HFF-Myc (cell line): Measurements from ENCODE around the gene SRP72.
"Not testable (repeated sequence)": the region's sequence is repeated elsewhere in the genome, so short reads cannot be mapped to it uniquely, and the experiment has no call there.

ENCODE experiments used
- DNase-seq: peaks from one replicate; pipeline ENCODE4 v3.0.0-alpha.2; 2011; ENCODE audit warnings: low read depth; ENCODE audit errors: extremely low read depth
- H3K4me3 ChIP-seq: replicated peaks from 2 replicates; pipeline ENCODE4 v1.5.1; 2011; ENCODE audit warnings: low read depth, mild to moderate bottlenecking, control low read depth, low read length
- TF ChIP-seq, protein P1 (sequence below): IDR thresholded peaks from 2 replicates; pipeline ENCODE4 v1.5.1; 2012; ENCODE audit warnings: mild to moderate bottlenecking, low read depth, low read length, control low read depth; ENCODE audit errors: missing control alignments

The SRP72 gene

DNA sequence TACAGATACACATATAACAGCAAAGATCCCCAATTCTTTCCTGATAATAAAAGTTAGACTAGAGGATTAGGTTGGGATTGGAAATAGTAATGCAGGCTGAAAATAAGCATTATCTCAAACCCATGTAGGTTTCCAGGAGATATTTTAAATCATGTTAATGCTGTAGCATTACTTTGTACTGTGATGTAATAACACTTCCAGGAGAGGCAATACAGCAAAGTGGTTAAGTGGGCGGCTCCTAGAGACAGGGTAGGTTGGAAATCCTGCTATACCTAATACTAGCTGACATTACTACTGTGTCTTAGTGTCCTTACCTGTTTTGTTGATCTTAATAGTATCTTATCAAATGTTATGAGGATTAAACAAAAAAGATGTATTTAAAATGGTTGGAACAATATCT, 21.7 kb upstream of the SRP72 start:
- DNase-seq: no peak
- TF ChIP-seq, protein P1, sequence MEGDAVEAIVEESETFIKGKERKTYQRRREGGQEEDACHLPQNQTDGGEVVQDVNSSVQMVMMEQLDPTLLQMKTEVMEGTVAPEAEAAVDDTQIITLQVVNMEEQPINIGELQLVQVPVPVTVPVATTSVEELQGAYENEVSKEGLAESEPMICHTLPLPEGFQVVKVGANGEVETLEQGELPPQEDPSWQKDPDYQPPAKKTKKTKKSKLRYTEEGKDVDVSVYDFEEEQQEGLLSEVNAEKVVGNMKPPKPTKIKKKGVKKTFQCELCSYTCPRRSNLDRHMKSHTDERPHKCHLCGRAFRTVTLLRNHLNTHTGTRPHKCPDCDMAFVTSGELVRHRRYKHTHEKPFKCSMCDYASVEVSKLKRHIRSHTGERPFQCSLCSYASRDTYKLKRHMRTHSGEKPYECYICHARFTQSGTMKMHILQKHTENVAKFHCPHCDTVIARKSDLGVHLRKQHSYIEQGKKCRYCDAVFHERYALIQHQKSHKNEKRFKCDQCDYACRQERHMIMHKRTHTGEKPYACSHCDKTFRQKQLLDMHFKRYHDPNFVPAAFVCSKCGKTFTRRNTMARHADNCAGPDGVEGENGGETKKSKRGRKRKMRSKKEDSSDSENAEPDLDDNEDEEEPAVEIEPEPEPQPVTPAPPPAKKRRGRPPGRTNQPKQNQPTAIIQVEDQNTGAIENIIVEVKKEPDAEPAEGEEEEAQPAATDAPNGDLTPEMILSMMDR: no peak
- H3K4me3 ChIP-seq: no peak overlapping the region

DNA sequence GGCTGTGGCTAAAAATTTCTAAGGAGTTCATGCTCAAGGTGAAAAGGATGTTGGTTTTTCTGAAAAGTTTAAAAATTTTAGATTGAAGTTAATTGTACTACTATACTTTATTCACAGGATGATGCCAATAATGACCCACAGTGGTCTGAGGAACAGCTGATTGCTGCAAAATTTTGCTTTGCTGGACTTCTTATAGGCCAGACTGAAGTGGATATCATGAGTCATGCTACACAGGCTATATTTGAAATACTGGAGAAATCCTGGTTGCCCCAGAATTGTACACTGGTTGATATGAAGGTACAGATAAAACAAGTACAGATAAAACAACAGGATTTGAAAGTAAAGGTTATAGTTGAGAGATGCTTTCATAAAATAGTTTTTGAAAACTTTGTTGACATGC, 19.1 kb upstream of the SRP72 start:
- H3K4me3 ChIP-seq: no peak overlapping the region
- DNase-seq: no peak
- TF ChIP-seq, protein P1: no peak

DNA sequence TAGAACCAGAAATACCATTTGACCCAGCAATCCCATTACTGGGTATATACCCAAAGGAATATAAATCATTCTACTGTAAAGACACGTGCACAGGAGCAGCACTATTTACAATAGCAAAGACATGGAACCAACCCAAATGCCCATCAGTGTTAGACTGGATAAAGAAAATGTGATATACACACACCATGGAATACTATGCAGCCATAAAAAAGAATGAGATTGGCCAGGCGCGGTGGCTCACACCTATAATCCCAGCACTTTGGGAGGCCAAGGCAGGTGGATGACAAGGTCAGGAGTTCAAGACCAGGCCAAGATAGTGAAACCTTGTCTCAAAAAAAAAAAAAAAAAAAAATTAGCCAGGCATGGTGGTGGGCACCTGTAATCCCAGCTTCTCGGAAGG, 17.9 kb upstream of the SRP72 start:
- not testable (repeated sequence) for H3K4me3 ChIP-seq, DNase-seq

DNA sequence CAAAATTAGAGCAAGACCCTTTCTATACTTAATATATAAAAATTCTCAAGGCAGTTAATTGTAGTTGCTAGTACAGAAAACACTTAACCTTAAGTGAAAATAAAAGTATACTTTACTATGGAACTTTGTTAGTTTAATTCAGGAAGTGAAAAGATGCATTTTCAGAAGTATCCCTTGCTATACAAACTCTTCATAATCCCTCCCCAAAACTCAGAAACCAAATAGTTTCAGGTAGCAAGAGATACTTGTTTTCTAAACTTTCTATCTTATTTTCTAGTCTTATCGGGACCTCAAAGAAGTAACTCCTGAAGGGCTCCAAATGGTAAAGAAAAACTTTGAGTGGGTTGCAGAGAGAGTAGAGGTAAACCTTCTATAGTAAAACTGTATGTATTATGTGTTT, 17.1 kb upstream of the SRP72 start:
- no peak overlapping the region for H3K4me3 ChIP-seq
- DNase-seq: no peak
- TF ChIP-seq, protein P1: no peak

DNA sequence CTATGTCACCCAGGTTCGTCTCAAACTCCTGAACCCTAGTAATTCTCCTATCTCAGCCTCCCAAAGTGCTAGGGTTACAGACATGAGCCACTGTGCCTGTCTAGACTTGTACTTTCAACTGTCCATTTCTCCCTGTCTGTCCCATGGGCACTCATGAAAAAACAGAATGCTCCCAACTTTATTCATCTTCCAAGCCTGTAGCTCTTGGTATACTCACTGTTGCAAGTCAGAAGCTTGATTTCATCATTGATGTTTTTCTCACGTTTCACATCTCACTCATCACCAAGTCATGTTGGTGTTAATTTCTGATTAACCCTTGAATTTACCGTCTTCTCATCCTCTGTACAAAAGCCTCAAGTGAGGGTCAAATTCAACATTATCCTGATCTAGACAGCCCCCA, 7.3 kb upstream of the SRP72 start:
- TF ChIP-seq, protein P1: no peak
- no peak overlapping the region for H3K4me3 ChIP-seq
- DNase-seq: no peak

DNA sequence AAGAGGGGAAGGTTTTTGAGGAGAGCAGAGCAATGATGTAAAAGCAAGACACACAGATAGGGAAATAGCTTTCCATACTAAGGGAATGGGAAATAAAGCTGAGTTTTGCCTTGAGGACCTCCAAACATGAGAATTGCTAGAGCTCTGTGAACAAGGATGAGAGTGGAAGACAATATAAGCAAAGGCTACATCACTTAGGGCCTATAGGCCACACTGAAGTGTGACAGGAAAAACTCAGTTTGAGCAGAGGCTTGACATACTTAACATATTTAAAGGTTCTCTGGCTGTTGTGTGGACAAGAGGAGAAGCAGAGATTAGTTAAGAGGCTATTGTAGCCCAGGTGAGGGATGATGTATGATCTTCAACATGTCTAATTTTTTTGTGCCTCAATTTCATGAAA, 5.3 kb upstream of the SRP72 start:
- H3K4me3 ChIP-seq: no peak overlapping the region
- TF ChIP-seq, protein P1: no peak
- no peak for DNase-seq

DNA sequence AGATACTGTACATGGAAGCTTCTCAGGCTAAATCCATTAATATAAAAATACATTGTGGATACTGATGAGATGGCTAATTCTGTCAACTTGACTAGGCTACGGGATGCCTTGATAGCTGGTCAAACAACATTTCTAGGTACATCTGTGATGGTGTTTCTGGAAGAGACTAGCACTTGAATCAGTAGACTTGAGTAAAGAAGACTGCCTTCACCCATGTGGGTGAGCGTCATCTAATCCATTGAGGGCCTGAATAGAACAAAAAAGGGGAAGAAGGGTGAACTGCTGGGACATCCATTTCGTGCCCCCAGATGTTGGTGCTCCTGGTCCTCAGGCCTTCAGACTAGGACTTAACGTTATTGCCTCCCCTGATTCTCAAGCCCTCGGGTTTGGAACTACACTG, 3.7 kb upstream of the SRP72 start:
- no peak overlapping the region for H3K4me3 ChIP-seq
- DNase-seq: no peak
- TF ChIP-seq, protein P1: no peak
